ENCODE data around the gene EXOC6B. TPM values are rescaled to one million over a fixed set of nuclear protein-coding genes. Genes with fewer than 3 reads are reported as not detected.

The EXOC6B gene
- total and polyA plus RNA-seq, 2 of the 8 experiments (the other 6 are each of a cell fraction or from before 2014, with no cell fraction given), result 13.5 to 33.0 TPM

DNA sequence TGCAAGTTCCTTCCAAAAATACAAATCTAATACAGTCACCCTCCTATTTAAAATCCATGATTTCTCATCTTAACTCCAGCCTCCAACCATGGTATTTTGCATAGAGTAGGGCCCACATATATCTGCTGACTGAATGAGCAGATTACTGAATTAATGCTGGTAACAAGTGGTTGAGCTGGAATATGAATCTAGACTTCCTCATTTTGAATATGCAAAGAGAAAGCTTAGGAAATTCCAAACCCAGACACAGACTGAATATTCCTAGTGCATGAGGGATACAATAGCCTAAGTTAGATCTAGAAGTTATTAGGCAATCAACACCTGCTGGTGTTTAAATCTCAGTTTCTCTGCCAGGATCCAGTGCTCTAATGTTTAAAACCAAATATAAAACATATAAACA lies 463.1 kb downstream of the EXOC6B start:
- Histone ChIP-seq H3K27me3 (replicated peaks in 1 of 4; ENCODE audit: control insufficient read depth in 3 of 4, extremely low read depth in 1 of 4, insufficient read depth in 3 of 4, low read length in 3 of 4) (no peaks in the 10 kb centered on the region), H2BK15ac (ENCODE audit: low read length) (no peak overlapping the region), H3K27ac (ENCODE audit: low read depth, low read length) (no peak overlapping the region), H2AK5ac (ENCODE audit: low read depth, low read length) (no peak overlapping the region), H2BK5ac (ENCODE audit: low read depth, low read length) (no peak overlapping the region), H3K4me3 (ENCODE audit: extremely low read depth in 1 of 4, insufficient read depth in 2 of 4, low read depth in 3 of 4, low read length in 4 of 4) (no peak overlapping the region), H3K23ac (ENCODE audit: insufficient read length) (no peak overlapping the region), H2BK20ac (ENCODE audit: low read length) (no peak overlapping the region), H4K20me1 (replicated peaks in 1 of 2; ENCODE audit: control insufficient read depth in 1 of 2, insufficient read depth in 2 of 2, low read length in 2 of 2) (no peaks in the 10 kb centered on the region), H3K79me2 (ENCODE audit: control insufficient read depth in 1 of 2, insufficient read depth in 2 of 2, low read length in 2 of 2) (no peaks in the 10 kb centered on the region), H2AFZ (ENCODE audit: low read length) (no peak overlapping the region), H3K36me3 (ENCODE audit: control insufficient read depth in 2 of 4, insufficient read depth in 4 of 4, low read length in 3 of 4) (no peaks in the 10 kb centered on the region), H3K4me1 (replicated peaks in 1 of 4; ENCODE audit: control insufficient read depth in 3 of 4, insufficient read depth in 4 of 4, low read length in 3 of 4) (peaks cover 0 to 3% (median 2%) of the 10 kb centered on the region in 4 experiments; a peak in 4 of 7 replicates), H3K9ac (replicated peaks in 1 of 4; ENCODE audit: extremely low read depth in 1 of 4, low read depth in 3 of 4, low read length in 3 of 4) (no peak overlapping the region), H3K4me2 (ENCODE audit: insufficient read depth in 1 of 2, low read depth in 2 of 2, low read length in 2 of 2) (no peak overlapping the region), H4K8ac (ENCODE audit: extremely low read depth, insufficient read depth, low read length) (no peak overlapping the region), H3K14ac (ENCODE audit: insufficient read length) (no peak overlapping the region), H2BK120ac (replicated peaks; ENCODE audit: low read depth, low read length) (no peak overlapping the region), H4K91ac (replicated peaks; ENCODE audit: insufficient read length, low read length) (no peak overlapping the region), H3K18ac (ENCODE audit: extremely low read depth, low read length) (no peak overlapping the region), H3K79me1 (ENCODE audit: low read depth, low read length) (no peaks in the 10 kb centered on the region), H3K4ac (replicated peaks; ENCODE audit: insufficient read length, low read depth, low read length) (no peak overlapping the region), H2BK12ac (ENCODE audit: low read depth, low read length) (no peak overlapping the region), H3K9me3 (ENCODE audit: insufficient read depth in 2 of 2, low read depth in 1 of 2, low read length in 1 of 2) (no peaks in the 10 kb centered on the region), H3K56ac (replicated peaks; ENCODE audit: insufficient read length, low read depth, low read length) (no peak overlapping the region), H3K23me2 (ENCODE audit: low read depth, low read length) (no peaks in the 10 kb centered on the region), H4K5ac (ENCODE audit: insufficient read length, low read depth, low read length) (no peak overlapping the region)
- no peak for TF ChIP-seq RFX5 (IDR thresholded peaks at IDR 0.05; ENCODE audit: borderline replicate concordance, low read depth, low read length)
- TF ChIP-seq CTBP2 (IDR thresholded peaks at IDR 0.05; ENCODE audit: borderline replicate concordance, insufficient read depth, insufficient read length, low read length), result no peak
- TF ChIP-seq TBP (IDR thresholded peaks at IDR 0.05; ENCODE audit: low read depth, low read length), result no peak
- TF ChIP-seq RNF2 (IDR thresholded peaks at IDR 0.05; ENCODE audit: borderline replicate concordance, low read depth, low read length, missing control alignments, poor library complexity, severe bottlenecking), result no peak
- ChIA-PET POLR2A (ENCODE audit: partially characterized antibody) (no interaction called here), CTCF (ENCODE audit: partially characterized antibody) (interaction anchor here (0.6 to 2.8 kb wide), 2 partner anchors 37 to 217 kb away, joined by 3 to 8 read pairs; no protein-coding TSS in a partner anchor)
- FAIRE-seq, result no peak
- no peak for DNase-seq (ENCODE audit: low read depth in 1 of 2, low spot score in 2 of 2)
